Smooth muscle cell of the brain vasculature (primary cell): ENCODE data around the gene FAM111B.
A peak's percentile ranks its signal among the peaks of the same experiment; 100 is the strongest.
"Not testable (repeated sequence)": the region's sequence is repeated elsewhere in the genome, so short reads cannot be mapped to it uniquely, and the experiment has no call there.

Source experiments
- DNase-seq: peaks from one replicate; pipeline ENCODE4 v3.0.0-alpha.2; 2012; ENCODE audit warnings: low read depth, low spot score

Gene FAM111B

DNA sequence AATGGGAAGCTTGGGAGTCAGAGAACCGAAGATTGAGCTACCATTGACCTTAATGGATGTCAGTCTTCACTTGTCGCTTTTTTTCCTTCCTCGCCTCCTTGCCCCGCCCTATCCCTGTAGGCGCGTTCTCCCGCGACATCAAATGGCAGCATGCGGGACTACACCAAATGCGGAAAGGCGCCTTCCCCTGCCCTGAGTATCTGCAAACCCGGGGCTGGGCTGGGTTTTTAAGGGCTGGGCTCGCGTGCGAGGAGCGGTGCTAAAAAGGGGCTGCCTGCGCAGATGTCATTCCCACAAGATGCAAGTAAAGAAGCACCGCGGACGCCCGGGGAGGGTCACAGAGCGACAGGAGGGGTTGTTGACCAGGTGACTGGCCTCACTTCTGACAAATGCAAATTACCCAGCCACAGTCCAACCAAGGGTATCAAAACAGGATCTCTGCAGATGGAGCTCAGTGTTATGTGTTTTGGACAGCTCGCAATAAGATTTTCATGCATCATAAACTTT, 4.7 kb upstream of the FAM111B start:
- no peak for DNase-seq

DNA sequence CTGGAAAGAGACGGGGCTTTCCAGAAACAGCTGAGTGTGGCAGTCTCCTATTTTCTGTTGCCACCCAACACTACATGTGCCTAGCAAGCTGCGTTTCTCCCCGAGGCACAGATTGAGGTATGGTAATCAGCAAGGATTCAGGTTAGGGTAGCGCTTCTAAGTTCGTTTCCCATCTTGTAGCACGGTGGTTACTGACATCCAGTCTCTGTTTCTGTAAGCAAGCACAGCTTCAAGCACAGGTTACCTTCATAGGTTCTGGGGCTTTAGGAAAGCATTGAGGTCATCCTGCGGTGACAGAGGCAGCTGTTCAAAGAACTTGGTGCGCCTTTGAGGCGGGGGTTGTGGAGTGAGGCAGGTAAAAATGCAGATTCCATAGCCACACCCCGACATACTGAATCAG, 684 bp downstream of the FAM111B start:
- DNase-seq: not testable (repeated sequence)

DNA sequence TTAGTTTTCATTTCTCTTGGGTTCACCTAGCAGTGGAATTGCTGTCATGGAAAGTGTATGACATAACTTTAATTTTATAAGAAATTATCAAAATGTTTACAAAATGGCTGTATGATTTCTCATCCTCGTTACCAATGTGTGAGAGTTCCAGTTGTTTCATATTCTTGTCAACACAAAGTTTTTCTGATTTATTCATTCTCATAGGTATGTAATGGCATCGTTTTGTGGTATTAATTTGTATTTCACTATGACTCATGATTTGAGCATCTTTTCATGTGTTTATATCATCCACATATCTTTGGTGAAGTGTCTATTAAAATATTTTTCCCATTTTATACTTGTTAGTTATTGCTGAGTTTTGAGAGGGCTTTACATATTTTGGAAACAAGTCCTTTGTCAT, 5.5 kb downstream of the FAM111B start:
- no peak for DNase-seq

DNA sequence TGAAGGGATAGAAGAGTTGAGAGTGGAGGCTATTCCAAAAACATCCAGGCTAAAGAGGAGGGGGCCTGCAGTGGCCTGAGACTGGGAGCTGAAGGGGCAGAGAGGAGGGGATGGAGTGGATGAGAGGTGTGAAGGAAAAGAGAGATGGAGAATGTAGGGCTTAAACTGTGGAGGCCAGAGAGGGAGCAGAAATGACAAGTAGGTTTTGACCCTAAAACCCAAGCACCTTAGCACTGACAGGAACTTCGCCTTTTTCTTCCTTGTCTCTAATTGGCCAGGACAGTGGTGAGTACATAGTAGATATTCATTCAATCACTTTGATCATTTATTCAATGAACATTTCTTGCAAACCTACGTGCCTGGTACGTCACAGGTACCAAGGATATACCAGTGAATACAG, 7.3 kb downstream of the FAM111B start:
- no peak for DNase-seq

DNA sequence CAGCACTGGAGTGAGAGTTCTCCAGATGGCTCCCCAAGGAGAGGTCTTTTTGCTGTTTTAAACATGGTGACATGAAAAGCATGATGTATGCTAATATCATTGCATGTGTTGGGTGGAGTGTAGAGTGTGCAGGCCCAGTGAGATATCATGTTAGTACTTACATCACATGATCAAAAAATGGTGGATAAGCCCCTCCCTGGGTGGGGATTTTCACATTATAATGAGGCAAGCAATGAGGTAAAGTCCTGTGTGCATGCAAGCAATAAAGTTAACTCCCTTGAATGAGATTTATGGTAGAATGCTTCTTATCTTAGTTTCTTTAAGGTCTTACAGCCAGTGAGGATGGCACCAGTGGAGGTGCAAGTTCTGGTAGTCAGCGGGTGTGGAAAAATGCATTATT, 8.5 kb downstream of the FAM111B start:
- DNase-seq: no peak

DNA sequence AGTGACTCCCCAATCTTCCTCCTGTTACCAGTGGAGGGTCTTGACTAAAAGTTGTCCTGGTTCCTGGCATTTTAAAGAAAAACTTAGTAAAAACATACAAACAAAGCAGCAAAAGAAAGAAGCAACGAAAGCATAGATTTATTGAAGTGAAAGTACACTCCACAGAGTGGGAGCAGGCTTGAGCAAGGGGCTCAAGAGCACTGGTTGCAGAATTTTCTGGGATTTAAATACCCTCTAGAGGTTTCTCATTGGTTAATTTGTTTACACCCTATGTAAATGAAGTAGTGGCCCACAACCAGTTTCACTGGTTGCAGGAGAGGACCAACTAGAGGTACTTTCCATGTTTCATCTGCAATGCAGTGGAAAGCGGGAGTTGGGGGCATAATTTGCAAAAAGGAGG, 10.7 kb downstream of the FAM111B start:
- no peak for DNase-seq

DNA sequence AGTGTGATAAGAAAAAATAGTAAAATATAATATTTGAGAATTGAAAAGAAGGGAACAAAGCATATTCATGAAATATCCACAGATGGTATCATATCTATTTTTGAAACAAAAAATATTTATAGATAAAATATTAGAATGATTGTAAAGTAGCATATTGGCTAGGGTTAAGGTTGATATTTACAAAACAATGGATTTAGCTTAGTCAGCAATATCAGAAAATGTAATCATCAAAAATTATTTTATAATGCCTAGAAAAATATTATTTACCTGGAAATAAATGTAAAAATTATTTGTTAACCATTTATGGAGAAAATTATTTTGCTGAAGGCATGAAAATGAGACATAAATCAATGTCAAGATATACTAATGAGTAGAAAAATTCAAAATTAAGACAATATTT, 12.8 kb downstream of the FAM111B start:
- DNase-seq: no peak

DNA sequence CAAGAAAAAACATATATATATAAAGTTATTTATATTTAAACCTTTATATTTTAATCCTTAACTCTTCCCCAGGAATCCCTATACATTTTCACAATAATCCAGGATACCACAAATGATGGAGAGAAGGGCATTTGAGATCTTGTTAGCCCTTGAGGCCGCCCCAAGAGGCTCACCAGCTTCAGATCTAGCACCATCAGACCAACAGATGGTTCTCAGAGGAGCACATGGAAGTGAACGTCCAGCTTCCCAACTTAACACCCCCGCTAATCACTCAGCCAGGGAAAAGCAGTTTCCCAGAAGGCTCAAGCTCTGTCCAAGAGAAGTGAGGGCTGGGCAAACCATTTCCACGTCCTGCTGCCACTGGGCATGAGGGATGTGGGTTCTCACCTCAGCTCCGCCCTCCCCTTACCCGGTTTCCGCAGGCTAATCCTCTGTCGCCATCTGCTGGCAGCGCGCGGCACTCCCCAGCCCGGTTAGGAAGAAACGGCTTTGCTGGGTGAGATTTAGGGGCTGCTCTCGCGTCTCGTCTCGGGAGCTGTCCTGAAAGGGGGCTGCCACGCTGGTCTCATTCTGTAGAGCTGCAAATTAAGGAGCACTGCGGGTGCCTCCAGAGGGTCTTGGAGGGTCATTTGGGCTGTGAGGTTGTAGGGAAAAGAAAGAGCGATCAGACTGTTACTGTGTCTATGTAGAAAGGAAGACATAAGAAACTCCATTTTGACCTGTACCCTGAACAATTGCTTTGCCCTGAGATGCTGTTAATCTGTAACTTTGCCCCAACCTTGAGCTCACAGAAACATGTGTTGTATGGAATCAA, 28.8 kb downstream of the FAM111B start:
- DNase-seq: peak; percentile 62

DNA sequence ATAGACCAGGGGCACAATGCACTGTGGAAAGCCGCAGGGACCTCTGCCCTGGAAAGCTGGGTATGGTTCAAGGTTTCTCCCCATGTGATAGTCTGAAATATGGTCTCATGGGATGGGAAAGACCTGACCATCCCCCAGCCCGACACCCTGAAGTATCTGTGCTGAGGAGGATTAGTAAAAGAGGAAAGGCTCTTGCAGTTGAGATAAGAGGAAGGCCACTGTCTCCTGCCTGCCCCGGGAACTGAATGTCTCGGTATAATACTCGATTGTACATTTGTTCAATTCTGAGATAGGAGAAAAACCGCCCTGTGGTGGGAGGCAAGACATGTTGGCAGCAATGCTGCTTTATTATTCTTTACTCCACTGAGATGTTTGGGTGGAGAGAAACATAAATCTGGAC, 29.5 kb downstream of the FAM111B start:
- DNase-seq: not testable (repeated sequence)

DNA sequence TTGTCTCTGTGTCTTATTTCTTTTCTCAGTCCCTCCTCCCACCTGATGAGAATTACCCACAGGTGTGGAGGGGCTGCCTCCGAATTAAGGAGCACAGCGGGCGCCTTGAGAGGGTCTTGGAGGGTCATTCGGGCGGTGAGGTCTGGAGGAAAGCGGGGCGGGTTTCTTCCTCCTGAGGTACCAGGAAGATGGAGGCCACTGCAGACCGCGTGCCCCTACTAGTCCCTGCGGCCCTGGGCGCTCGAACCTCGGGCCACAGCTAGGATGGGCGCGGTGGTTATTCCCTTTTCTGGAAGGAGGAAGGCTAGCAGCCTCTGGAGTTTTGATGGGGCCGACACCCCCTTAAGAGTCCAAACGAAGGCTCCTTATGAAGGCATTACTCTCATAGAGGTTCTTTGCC, 30.2 kb downstream of the FAM111B start:
- DNase-seq: no peak

DNA sequence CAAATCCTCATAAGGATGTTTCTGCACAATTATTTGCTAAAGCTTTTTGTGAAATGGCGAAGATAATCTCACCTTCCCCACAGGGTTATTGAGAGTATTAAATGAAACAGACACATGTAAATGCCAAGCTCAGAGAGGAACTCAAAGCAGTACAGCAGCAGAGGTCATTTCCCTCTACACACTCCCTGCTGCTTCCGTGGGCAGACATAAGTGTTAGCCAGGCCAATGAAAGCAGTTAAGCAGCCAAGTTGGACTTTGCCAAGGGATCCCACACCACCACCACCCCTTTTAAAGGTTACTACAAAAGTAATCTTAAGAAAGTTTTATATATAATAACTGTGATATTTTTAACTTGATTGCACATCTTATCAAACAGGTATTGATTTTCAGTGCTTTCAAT, 31.6 kb downstream of the FAM111B start:
- DNase-seq: no peak

DNA sequence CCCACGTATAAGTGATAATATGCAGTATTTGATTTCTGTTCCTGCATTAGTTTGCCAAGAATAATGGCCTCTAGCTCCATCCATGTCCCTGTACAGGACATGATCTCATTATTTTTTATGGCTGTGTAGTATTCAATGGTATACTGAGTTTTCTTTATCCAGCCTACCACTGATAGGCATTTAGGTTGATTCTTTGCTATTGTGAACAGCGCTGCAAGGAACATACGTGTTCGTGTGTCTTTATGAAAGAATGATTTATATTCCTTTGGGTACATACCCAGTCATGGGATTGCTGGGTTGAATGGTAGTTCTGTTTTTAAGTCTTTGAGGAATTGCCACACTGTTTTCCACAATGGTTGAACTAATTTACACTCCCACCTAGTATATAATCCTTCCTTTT, 34.2 kb downstream of the FAM111B start:
- no peak for DNase-seq

DNA sequence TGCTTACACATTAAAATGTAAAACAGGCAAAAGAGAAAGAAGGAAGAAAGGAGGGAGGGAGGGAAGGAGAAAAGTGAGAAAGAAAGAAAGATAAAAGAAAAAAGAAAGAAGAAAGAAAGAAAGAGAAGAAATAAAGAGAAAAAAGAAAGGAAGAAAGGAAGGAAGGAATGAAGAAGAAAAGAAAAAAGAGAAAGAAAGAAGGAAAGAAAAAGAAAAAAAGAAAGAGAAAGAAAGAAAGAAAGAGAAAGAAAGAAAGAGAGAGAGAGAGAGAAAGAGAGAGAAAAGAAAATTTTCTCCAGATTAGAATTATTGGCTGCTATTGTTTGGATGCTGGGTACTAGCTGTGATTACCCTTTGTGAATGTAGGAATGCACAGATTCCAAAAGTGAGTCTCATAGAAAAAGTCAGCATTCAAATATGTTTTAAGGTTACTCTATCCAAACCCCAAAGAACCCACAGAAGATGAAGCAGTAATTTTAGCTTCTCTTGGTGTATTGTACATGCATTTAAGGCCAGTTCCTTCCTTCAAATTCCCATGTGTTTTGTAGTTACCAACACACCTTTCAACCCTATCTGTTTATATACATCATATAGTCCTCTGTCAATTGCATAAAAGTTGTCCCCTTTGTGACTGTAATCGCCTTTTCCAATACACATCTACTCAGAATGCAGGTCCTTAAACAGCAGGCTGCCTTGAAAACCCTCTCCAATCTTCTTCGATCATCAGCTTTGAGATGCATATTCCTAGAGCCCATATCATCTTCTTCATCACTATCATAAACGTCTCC, 34.8 kb downstream of the FAM111B start:
- DNase-seq: no peak

DNA sequence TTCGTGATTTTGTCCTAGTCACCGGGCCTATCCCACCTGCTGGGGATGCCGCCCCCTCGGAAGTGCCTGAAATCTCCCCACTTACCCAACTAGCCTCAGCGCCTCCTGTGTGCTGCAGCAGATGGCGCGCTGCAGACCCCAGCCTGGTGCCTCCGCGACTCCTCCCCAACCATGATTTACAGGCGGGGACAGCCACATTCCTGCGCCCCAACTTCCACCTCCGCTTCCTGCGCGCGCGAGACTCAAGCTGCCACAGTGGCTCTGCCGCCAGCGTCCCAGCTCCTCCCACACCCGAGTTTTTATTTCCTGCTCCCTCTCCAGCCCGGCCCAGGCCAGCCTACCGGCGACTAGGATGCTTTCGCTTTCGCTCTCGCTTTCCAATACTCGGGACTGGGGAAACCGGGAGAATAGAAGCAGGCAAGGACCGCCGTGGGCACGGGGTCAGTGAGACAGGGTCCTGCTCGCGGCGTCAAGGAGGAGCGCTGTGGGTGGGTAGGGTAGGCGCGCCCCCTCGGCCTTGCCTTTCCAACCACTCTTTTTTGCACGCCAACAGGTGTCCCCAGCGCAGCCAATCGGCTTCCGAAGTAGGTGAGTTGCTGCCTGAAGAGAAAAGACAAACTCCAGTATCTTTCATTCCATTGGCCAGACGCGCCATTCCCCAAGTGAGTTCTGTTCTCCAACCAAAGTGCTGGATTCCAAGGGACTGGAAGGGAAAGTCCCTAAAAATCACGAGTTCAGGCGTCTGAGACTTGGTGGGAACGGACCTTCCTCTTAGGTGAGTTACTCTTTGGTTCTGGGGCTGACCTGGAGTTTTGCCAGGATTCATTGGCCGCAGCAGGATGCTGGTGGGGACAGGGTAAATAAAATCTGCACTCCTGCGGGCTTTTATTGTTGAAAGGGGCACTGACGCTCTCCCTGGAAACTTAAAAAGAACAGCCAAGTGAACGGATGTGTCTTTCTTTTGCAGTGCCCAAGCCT, 35.8 kb downstream of the FAM111B start, which contains the start of gene FAM111A:
TSS of gene FAM111A (plus strand) at position 327 of the 978 bp plus-strand sequence. CDS start 6,017 bp downstream, outside the sequence.
- DNase-seq: peak; percentile 61

DNA sequence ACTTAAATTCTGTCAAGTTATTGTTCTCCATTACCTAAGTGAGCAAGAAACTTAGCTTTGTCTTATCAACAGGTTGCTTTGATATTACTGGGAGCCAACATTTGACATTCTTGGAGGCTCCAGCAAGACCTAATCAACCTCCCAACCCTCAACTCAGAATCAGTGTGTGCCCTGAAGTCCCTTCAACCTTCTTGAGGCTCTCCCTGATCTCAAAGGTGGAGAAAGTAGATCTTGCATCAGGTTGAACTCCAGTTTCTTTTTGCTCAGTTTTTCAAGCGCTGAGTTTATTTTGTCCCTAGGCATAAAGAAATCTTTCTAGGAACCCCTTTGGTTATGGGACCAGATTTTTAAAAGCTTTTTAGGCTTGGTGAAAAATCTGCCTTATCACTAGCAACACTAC, 37.1 kb downstream of the FAM111B start:
- no peak for DNase-seq

DNA sequence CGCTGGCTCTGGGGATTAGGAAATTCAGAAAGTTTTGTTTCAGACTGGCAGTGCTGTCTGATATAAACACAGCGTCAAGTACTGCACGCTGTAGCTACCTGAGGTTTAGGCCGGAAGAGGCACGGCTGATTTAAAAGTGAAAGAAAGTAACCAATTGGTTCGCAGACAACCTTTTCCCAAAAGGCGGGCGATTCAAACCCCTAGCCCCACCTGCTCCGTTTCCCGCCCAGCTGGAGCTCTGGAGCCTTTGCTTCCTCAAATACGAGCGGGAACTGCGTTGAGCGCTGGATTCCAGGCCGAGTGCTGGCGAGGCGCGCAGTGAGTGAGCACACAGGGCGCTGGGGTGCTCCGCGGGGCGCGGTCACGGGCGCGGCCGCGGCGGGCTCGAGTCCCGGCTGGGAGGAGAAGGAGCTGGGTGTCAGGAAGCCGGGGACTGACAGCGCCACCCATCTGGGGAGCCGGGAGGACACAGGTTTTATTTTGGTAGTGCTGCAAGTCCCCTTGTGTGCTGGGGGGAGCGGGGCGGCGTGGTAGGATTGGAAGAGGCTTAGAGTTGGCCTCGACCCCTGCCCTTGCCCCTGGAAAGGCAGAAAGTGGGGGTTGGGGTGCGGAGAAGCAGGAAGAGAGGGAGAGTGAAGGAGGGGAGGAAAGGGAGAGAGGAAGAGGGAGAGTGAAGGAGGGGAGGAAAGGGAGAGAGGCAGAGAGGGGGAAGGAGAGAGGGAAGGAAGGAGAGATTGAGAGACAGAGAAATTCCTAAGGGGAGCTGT, 37.7 kb downstream of the FAM111B start:
- DNase-seq: peak; percentile 57

DNA sequence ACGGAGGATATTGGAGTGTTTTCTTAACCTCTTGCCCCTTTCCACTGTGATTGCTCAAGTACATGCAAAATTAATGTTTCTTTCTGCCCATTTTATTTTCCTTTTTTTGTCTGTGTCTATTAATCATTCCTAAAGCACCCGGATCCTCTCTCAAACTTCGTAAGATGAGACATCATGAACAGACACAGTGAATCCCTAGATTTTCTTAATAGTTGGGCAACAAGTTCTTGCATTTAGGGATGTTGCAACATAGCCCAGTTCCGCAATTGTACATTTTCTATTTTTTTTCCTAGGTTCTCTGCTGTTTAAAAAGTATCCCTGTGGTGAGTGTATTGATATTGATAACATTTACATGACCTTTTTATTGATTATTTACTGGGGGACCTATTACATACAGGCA, 38.5 kb downstream of the FAM111B start:
- no peak for DNase-seq

DNA sequence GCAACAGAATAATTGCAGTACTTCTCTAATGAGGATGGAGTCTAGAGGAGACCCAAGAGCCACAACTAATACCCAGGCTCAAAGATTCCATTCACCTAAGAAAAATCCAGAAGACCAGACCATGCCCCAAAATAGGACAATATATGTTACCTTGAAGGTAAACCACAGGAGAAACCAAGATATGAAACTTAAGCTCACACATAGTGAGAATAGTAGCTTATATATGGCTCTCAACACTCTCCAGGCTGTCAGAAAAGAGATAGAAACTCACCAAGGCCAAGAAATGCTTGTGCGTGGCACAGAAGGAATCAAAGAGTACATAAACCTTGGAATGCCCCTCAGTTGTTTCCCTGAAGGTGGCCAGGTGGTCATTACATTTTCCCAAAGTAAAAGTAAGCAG, 44.7 kb downstream of the FAM111B start:
- no peak for DNase-seq

DNA sequence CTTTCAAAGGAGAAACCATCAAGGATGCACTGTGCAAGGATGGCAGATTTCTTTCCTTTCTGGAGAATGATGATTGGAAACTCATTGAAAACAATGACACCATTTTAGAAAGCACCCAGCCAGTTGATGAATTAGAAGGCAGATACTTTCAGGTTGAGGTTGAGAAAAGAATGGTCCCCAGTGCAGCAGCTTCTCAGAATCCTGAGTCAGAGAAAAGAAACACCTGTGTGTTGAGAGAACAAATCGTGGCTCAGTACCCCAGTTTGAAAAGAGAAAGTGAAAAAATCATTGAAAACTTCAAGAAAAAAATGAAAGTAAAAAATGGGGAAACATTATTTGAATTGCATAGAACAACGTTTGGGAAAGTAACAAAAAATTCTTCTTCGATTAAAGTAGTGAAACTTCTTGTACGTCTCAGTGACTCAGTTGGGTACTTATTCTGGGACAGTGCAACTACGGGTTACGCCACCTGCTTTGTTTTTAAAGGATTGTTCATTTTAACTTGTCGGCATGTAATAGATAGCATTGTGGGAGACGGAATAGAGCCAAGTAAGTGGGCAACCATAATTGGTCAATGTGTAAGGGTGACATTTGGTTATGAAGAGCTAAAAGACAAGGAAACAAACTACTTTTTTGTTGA, 45.4 kb downstream of the FAM111B start:
- DNase-seq: no peak

DNA sequence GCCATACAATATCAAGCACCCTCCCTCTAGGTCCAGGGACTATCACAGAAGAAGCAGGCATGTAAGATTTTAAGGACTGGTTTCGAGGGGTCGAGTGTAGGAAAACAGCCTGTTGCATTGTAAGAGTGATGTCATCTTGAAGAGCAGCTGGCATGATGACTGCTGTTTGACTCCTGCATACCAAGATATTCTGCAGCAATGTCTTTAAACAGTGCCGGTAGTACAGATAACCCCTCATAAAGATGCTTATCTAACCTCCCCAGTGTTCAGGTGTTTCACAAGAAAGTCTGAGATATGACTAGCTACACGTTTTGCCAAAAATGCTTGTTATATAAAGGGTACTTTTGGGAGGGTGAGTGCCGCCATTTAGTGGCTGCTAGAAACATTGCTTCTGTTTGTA, 47.6 kb downstream of the FAM111B start:
- no peak for DNase-seq
